H9 (cell line): ENCODE measurements around the gene DUSP5. TPM values are rescaled to one million over a fixed set of nuclear protein-coding genes. Genes with fewer than 3 reads are reported as not detected.
A peak's percentile ranks its signal among the peaks of the same experiment; 100 is the strongest.

ENCODE experiments used
- DNase-seq: peaks from one replicate; pipeline ENCODE4 v3.0.0-alpha.2; 2017
- H2AFZ ChIP-seq: one replicate; pipeline ENCODE4 v1.6.1; 2013; ENCODE audit warnings: mild to moderate bottlenecking, low read length, control low read depth, moderate library complexity
- H2AK5ac ChIP-seq: 2 replicates; pipeline ENCODE4 v1.6.1; 2013; ENCODE audit warnings: low read length, control low read depth, mixed read lengths; ENCODE audit not compliant: insufficient read length
- H2BK120ac ChIP-seq: one replicate; pipeline ENCODE4 v1.6.1; 2013; ENCODE audit warnings: low read depth, mild to moderate bottlenecking, low read length, control low read depth, inconsistent platforms; ENCODE audit not compliant: poor library complexity, severe bottlenecking
- H2BK12ac ChIP-seq: 2 replicates; pipeline ENCODE4 v1.6.1; 2013; ENCODE audit warnings: low read length, control low read depth, mixed read lengths, low read depth; ENCODE audit not compliant: insufficient read length
- H2BK15ac ChIP-seq: 2 replicates; pipeline ENCODE4 v1.6.1; 2013; ENCODE audit warnings: low read depth, low read length, control low read depth
- H2BK20ac ChIP-seq: one replicate; pipeline ENCODE4 v1.6.1; 2013; ENCODE audit warnings: low read depth, mild to moderate bottlenecking, low read length, control low read depth, inconsistent platforms; ENCODE audit not compliant: poor library complexity, severe bottlenecking
- H2BK5ac ChIP-seq: 2 replicates; pipeline ENCODE4 v1.6.1; 2013; ENCODE audit warnings: low read length, control low read depth, mixed read lengths; ENCODE audit not compliant: insufficient read length
- H3K14ac ChIP-seq: 2 replicates; pipeline ENCODE4 v1.6.1; 2013; ENCODE audit warnings: low read length, control low read depth; ENCODE audit not compliant: insufficient read depth
- H3K18ac ChIP-seq: 2 replicates; pipeline ENCODE4 v1.6.1; 2013; ENCODE audit warnings: low read depth, mild to moderate bottlenecking, mixed read lengths, low read length, control low read depth; ENCODE audit not compliant: insufficient read length
- H3K23ac ChIP-seq: 2 replicates; pipeline ENCODE4 v1.6.1; 2013; ENCODE audit warnings: low read length, control low read depth, mixed read lengths, low read depth; ENCODE audit not compliant: insufficient read length
- H3K23me2 ChIP-seq: 2 replicates; pipeline ENCODE4 v1.6.1; 2013; ENCODE audit warnings: low read depth, mild to moderate bottlenecking, mixed read lengths, low read length, control low read depth; ENCODE audit not compliant: insufficient read length, poor library complexity, severe bottlenecking
- H3K27ac ChIP-seq: 2 replicates; pipeline ENCODE4 v1.5.1; 2013; ENCODE audit warnings: low read length, control low read depth, mixed read lengths, low read depth; ENCODE audit not compliant: insufficient read length
- H3K27me3 ChIP-seq: 2 replicates; pipeline ENCODE4 v1.6.1; 2013; ENCODE audit warnings: low read length, control low read depth, inconsistent platforms; ENCODE audit not compliant: insufficient read depth
- H3K4ac ChIP-seq: 2 replicates; pipeline ENCODE4 v1.6.1; 2013; ENCODE audit warnings: low read depth, mild to moderate bottlenecking, control low read depth, inconsistent platforms, low read length, moderate library complexity
- H3K4me1 ChIP-seq: 2 replicates; pipeline ENCODE4 v1.6.1; 2013; ENCODE audit warnings: low read length, control low read depth, inconsistent platforms; ENCODE audit not compliant: insufficient read depth
- H3K4me2 ChIP-seq: 2 replicates; pipeline ENCODE4 v1.6.1; 2013; ENCODE audit warnings: low read length, control low read depth, mixed read lengths; ENCODE audit not compliant: insufficient read length, insufficient read depth
- H3K56ac ChIP-seq: 2 replicates; pipeline ENCODE4 v1.6.1; 2013; ENCODE audit warnings: low read depth, mild to moderate bottlenecking, mixed read lengths, low read length, control low read depth; ENCODE audit not compliant: insufficient read length
- H3K79me1 ChIP-seq: 2 replicates; pipeline ENCODE4 v1.6.1; 2013; ENCODE audit warnings: low read depth, mild to moderate bottlenecking, moderate library complexity, low read length, control low read depth, inconsistent platforms; ENCODE audit not compliant: insufficient read depth, poor library complexity, severe bottlenecking
- H3K79me2 ChIP-seq: 2 replicates; pipeline ENCODE4 v1.6.1; 2013; ENCODE audit warnings: low read length, control low read depth, inconsistent platforms; ENCODE audit not compliant: insufficient read depth
- H3K9ac ChIP-seq: 2 replicates; pipeline ENCODE4 v1.6.1; 2013; ENCODE audit warnings: low read length, control low read depth, mixed read lengths; ENCODE audit not compliant: insufficient read length; ENCODE audit errors: extremely low read depth
- H3K9me3 ChIP-seq: one replicate; pipeline ENCODE4 v1.6.1; 2013; ENCODE audit warnings: low read depth, low read length, inconsistent platforms; ENCODE audit not compliant: control insufficient read depth
- H3T11ph ChIP-seq: one replicate; pipeline ENCODE4 v1.6.1; 2013; ENCODE audit warnings: mild to moderate bottlenecking, low read length, control low read depth, inconsistent platforms
- H4K20me1 ChIP-seq: one replicate; pipeline ENCODE4 v1.6.1; 2013; ENCODE audit not compliant: control insufficient read depth, insufficient read length, insufficient read depth
- H4K5ac ChIP-seq: 2 replicates; pipeline ENCODE4 v1.6.1; 2013; ENCODE audit warnings: low read depth, mild to moderate bottlenecking, mixed read lengths, low read length, control low read depth; ENCODE audit not compliant: insufficient read length
- H4K8ac ChIP-seq: replicated peaks from 2 replicates; pipeline ENCODE4 v1.6.1; 2013; ENCODE audit warnings: low read length, control low read depth, mixed read lengths, low read depth; ENCODE audit not compliant: insufficient read length
- H4K91ac ChIP-seq: 2 replicates; pipeline ENCODE4 v1.6.1; 2013; ENCODE audit warnings: low read depth, mild to moderate bottlenecking, moderate library complexity, mixed read lengths, low read length, control low read depth; ENCODE audit not compliant: insufficient read length
- H3K27ac Mint-ChIP-seq, 3 experiments: 2 replicates in 2 of 3; 3 replicates in 1 of 3; pipeline ENCODE4 v1.8.0; 2020 to 2021; ENCODE audit warnings: mixed read lengths in 3 of 3, mild to moderate bottlenecking in 1 of 3, moderate library complexity in 1 of 3
- H3K27me3 Mint-ChIP-seq: 2 replicates; pipeline ENCODE4 v1.8.0; 2021; ENCODE audit warnings: low read depth, mild to moderate bottlenecking, moderate library complexity, mixed read lengths
- H3K36me3 Mint-ChIP-seq, 3 experiments: 2 replicates in 2 of 3; 3 replicates in 1 of 3; pipeline ENCODE4 v1.8.0; 2020 to 2021; ENCODE audit warnings: low read depth in 3 of 3, mixed read lengths in 3 of 3; ENCODE audit not compliant: insufficient read depth in 1 of 3
- H3K4me1 Mint-ChIP-seq, 2 experiments: 2 replicates each; pipeline ENCODE4 v1.8.0; 2020; ENCODE audit warnings: mixed read lengths in 2 of 2
- H3K4me3 Mint-ChIP-seq, 2 experiments: 2 replicates in 1 of 2; 3 replicates in 1 of 2; pipeline ENCODE4 v1.8.0; 2020 to 2021; ENCODE audit warnings: mild to moderate bottlenecking in 2 of 2, mixed read lengths in 2 of 2, moderate library complexity in 1 of 2
- H3K9me3 Mint-ChIP-seq, 2 experiments: 2 replicates in 1 of 2; 3 replicates in 1 of 2; pipeline ENCODE4 v1.8.0; 2020; ENCODE audit warnings: mild to moderate bottlenecking in 2 of 2, mixed read lengths in 2 of 2, moderate library complexity in 1 of 2
- WGBS: extraction: QIAGEN DNeasy Blood & Tissue Kit; methylation state at CpG from one replicate; pipeline ENCODE4 v1.1.7; 2013; ENCODE audit warnings: missing lambda C conversion rate, low lambda C conversion rate, mixed read lengths; ENCODE audit not compliant: insufficient read length; ENCODE audit errors: extremely low coverage; 5-methylcytosine and 5-hydroxymethylcytosine counted together
- total RNA-seq: library from RNA; stranded (reverse); gene quantifications from 2 replicates; pipeline ENCODE4 v1.2.1, GENCODE V29; 2021
- TF ChIP-seq, protein P1 (sequence below): fragments of 200-600 bp; sonication (generic); conservative IDR thresholded peaks from 3 replicates; pipeline ENCODE4 v1.8.0; 2021; ENCODE audit warnings: antibody characterized with exemption, mild to moderate bottlenecking

DUSP5 gene
- total RNA-seq, 1 experiment from 2014 or later, result 29.3 TPM

DNA sequence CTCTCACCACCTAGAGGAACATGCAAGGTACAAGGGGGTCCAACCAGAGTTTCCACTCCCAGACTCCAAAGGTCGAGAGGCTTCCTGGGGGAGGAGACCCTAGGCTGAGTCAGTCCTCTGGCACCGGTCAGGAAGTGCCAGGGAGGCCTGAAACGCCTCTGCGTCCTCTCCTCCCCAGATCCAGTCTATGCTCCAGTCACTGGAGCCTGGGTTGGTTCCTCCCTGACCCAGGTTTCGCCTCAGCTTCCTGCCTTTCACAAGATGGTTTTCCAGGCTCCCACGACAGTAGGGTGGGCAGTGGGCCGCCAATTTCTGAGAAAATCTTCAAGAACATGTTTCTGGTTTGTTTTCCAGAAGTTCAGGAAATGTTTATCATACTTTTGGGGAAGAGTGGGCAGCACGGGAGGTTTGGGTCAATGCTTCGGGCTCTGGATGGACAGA lies 30.0 kb downstream of the DUSP5 start:
- H3K14ac ChIP-seq, result no peak overlapping the region
- TF ChIP-seq, protein P1, sequence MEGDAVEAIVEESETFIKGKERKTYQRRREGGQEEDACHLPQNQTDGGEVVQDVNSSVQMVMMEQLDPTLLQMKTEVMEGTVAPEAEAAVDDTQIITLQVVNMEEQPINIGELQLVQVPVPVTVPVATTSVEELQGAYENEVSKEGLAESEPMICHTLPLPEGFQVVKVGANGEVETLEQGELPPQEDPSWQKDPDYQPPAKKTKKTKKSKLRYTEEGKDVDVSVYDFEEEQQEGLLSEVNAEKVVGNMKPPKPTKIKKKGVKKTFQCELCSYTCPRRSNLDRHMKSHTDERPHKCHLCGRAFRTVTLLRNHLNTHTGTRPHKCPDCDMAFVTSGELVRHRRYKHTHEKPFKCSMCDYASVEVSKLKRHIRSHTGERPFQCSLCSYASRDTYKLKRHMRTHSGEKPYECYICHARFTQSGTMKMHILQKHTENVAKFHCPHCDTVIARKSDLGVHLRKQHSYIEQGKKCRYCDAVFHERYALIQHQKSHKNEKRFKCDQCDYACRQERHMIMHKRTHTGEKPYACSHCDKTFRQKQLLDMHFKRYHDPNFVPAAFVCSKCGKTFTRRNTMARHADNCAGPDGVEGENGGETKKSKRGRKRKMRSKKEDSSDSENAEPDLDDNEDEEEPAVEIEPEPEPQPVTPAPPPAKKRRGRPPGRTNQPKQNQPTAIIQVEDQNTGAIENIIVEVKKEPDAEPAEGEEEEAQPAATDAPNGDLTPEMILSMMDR, result no peak
- no peak overlapping the region for H3K4me2 ChIP-seq
- H3K23ac ChIP-seq, result no peak overlapping the region
- Mint-ChIP-seq H3K4me1 (peaks cover 37 to 49% of the 10 kb centered on the region in 2 experiments), H3K9me3 (no peaks in the 10 kb centered on the region), H3K27ac (peak overlapping the region in 1 of 3 experiments; percentile 41; a peak in 3 of 7 replicates), H3K36me3 (no peaks in the 10 kb centered on the region), H3K27me3 (no peaks in the 10 kb centered on the region; the same call in 1 of the 2 replicates), H3K4me3 (no peak overlapping the region)
- H3K9me3 ChIP-seq, result no peaks in the 10 kb centered on the region
- H3K27ac ChIP-seq, result no peak overlapping the region
- H2AK5ac ChIP-seq, result no peak overlapping the region
- no peak overlapping the region for H2BK5ac ChIP-seq
- H3K23me2 ChIP-seq, result peaks cover 4% of the 10 kb centered on the region
- no peaks in the 10 kb centered on the region for H3K27me3 ChIP-seq
- WGBS, result no CpG with 5 or more reads among the region's 9 CpGs
- H4K20me1 ChIP-seq, result no peaks in the 10 kb centered on the region
- peak overlapping the region; percentile 55 for H2BK12ac ChIP-seq
- peak overlapping the region; percentile 8 for H3K18ac ChIP-seq
- H3K4me1 ChIP-seq, result peaks cover 8% of the 10 kb centered on the region; the same call in 1 of the 2 replicates
- peak overlapping the region; percentile 83 for H4K91ac ChIP-seq
- H3T11ph ChIP-seq, result no peak overlapping the region
- H2BK20ac ChIP-seq, result no peak overlapping the region
- H4K8ac ChIP-seq, result no peak overlapping the region
- no peaks in the 10 kb centered on the region for H3K79me1 ChIP-seq
- H4K5ac ChIP-seq, result no peak overlapping the region
- H3K56ac ChIP-seq, result no peak overlapping the region
- H3K9ac ChIP-seq, result no peak overlapping the region
- H2AFZ ChIP-seq, result no peak overlapping the region
- no peak for DNase-seq
- no peak overlapping the region for H3K4ac ChIP-seq
- no peak overlapping the region for H2BK120ac ChIP-seq
- no peak overlapping the region for H2BK15ac ChIP-seq
- no peaks in the 10 kb centered on the region for H3K79me2 ChIP-seq
